ENCODE results near the gene SLC31A1.

GRCh38 chr9:113231701-113232100, 10.4 kb downstream of the SLC31A1 start:
- TF ChIP-seq POLR2A (IDR thresholded peaks at IDR 0.05; ENCODE audit: low read depth, low read length) (no peak), CTCF (IDR thresholded peaks at IDR 0.05; ENCODE audit: extremely low read depth in 1 of 2, insufficient read depth in 1 of 2, low read depth in 1 of 2, low read length in 2 of 2) (no peak), POLR2AphosphoS5 (IDR thresholded peaks at IDR 0.05; ENCODE audit: insufficient read depth, low read depth, low read length) (no peak)
